Erythroblast (primary cell): ENCODE data around the gene PCDHGB7.

Experiments used
- GATA1 ChIP-seq: IDR thresholded peaks from 2 replicates; pipeline ENCODE4 v1.6.1; 2011; ENCODE audit warnings: low read depth, mild to moderate bottlenecking, control low read depth, low read length, moderate library complexity
- POLR2A ChIP-seq: IDR thresholded peaks from 2 replicates; pipeline ENCODE4 v1.6.1; 2011; ENCODE audit warnings: mild to moderate bottlenecking, low read length

GRCh38 chr5:141434006-141434405 is 16.5 kb downstream of the PCDHGB7 start:
- TF ChIP-seq POLR2A (no peak), GATA1 (no peak)
